Bronchial epithelial cell (primary cell): ENCODE data around the gene GLMP. TPM values are rescaled to one million over a fixed set of nuclear protein-coding genes. Genes with fewer than 3 reads are reported as not detected.

Experiments
- DNase-seq: peaks from one replicate; pipeline ENCODE4 v3.0.0-alpha.2; 2010; ENCODE audit warnings: low read depth
- FAIRE-seq: peaks from 2 replicates; lab custom pipeline; 2011; peaks lifted over from hg19 to GRCh38; lab: Jason Lieb, UNC
- H3K27me3 ChIP-seq: 2 replicates; pipeline ENCODE4 v1.5.1; 2011; ENCODE audit warnings: low read length; ENCODE audit not compliant: control insufficient read depth, insufficient read depth
- H3K36me3 ChIP-seq: 2 replicates; pipeline ENCODE4 v1.5.1; 2011; ENCODE audit warnings: low read length; ENCODE audit not compliant: control insufficient read depth, insufficient read depth
- H3K4me3 ChIP-seq: 2 replicates; pipeline ENCODE4 v1.5.1; 2011; ENCODE audit warnings: mild to moderate bottlenecking, low read depth, low read length, control low read depth
- total RNA-seq: library from RNA; depleted of rRNA; stranded (reverse); fragments of >200 nt; gene quantifications from 2 replicates; pipeline ENCODE4 v1.2.1, GENCODE V29; 2014
- TF ChIP-seq, protein P1 (sequence below): IDR thresholded peaks from 2 replicates; pipeline ENCODE4 v1.5.1; 2011; ENCODE audit warnings: mild to moderate bottlenecking, moderate library complexity, low read length, control low read depth, inconsistent platforms; ENCODE audit not compliant: insufficient read depth, severe bottlenecking

The GLMP gene
- 26.9 and 34.2 TPM in 2 replicates for total RNA-seq

DNA sequence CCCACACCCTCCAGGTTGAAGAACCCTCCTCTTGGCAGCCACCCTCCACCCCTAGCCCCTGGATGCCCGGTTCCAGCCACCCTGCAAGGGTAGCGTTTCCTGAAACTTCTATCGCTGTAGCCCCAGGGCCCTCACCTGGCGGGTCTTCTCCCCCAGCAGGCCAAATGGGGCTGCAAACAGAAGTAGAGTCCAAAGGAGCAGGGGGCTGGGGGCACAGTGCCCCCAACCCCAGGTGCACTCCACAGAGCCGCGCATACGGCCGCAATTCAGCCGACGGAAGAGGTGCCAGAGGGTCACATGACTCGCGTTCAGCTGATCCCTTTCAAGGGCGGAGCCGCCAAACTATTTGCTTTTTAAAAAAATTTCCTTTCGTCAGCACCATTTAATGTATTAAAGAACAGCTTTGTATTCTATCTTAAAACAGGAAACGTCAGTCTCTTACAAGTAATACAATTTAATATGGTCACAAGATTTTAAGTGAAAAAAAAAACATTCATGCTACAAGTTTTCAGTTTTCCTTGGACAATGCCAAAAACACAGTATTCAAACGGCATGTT is at the start of gene GLMP:
Gene GLMP (minus strand): TSS at position 289 of the 557 bp plus-strand sequence. CDS start 34 bp downstream, at position 255.
- TF ChIP-seq, protein P1, sequence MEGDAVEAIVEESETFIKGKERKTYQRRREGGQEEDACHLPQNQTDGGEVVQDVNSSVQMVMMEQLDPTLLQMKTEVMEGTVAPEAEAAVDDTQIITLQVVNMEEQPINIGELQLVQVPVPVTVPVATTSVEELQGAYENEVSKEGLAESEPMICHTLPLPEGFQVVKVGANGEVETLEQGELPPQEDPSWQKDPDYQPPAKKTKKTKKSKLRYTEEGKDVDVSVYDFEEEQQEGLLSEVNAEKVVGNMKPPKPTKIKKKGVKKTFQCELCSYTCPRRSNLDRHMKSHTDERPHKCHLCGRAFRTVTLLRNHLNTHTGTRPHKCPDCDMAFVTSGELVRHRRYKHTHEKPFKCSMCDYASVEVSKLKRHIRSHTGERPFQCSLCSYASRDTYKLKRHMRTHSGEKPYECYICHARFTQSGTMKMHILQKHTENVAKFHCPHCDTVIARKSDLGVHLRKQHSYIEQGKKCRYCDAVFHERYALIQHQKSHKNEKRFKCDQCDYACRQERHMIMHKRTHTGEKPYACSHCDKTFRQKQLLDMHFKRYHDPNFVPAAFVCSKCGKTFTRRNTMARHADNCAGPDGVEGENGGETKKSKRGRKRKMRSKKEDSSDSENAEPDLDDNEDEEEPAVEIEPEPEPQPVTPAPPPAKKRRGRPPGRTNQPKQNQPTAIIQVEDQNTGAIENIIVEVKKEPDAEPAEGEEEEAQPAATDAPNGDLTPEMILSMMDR, result no peak
- DNase-seq (peak; percentile 48), FAIRE-seq (no peak)
- peak within 1 kb of the TSS; percentile 55 for H3K4me3 ChIP-seq
- H3K36me3 ChIP-seq, result peaks cover 4% of the 10 kb centered on the region
- no peaks in the 10 kb centered on the region for H3K27me3 ChIP-seq

- no peaks in the 10 kb centered on the region for H3K36me3 ChIP-seq
- TF ChIP-seq, protein P1, result no peak
- no peak overlapping the region for H3K4me3 ChIP-seq
- FAIRE-seq, result no peak
- H3K27me3 ChIP-seq, result no peaks in the 10 kb centered on the region
- DNase-seq, result no peak
Observed at GRCh38 chr1:156344409-156344808, 48.9 kb upstream of the GLMP start.

DNA sequence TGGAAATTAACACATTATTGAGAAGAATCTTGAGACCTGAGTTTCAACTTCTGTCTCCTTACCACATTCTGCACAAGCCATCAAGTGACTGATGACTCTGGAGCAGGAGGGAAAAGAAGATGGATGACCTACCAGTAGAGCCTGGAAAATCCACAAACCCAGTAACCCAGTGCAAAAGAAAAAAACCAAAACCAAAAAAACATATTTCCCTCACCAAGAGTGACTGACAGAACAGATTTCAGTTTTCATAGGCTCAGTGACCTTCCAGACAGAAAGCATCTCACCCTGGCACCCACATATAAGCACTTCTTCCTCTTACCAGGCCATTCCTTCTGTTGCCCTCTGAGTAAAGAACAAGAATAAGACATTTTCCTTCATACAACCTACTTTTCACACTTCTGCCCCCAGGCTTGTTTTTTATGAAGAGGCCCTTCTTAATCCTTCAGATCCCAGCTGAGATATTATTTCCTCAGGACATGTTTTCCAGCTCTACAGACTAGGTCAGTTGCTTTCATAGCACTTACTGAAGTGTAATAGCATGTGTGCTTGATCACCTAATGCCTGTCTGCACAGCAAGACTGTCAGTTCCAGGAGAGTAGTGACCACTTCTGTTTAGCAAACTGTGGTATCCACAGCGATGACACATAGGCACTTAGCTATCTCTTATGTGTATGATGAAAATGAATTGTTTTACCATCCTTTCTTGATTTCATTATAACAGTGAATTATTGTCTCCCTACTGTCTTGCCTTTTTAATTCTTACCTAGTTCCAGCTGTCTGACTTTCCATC is 46.9 kb upstream of the GLMP start:
- DNase-seq (peak; percentile 11), FAIRE-seq (no peak)
- TF ChIP-seq, protein P1, result no peak
- Histone ChIP-seq H3K4me3 (no peak overlapping the region), H3K27me3 (no peaks in the 10 kb centered on the region), H3K36me3 (no peaks in the 10 kb centered on the region)

DNA sequence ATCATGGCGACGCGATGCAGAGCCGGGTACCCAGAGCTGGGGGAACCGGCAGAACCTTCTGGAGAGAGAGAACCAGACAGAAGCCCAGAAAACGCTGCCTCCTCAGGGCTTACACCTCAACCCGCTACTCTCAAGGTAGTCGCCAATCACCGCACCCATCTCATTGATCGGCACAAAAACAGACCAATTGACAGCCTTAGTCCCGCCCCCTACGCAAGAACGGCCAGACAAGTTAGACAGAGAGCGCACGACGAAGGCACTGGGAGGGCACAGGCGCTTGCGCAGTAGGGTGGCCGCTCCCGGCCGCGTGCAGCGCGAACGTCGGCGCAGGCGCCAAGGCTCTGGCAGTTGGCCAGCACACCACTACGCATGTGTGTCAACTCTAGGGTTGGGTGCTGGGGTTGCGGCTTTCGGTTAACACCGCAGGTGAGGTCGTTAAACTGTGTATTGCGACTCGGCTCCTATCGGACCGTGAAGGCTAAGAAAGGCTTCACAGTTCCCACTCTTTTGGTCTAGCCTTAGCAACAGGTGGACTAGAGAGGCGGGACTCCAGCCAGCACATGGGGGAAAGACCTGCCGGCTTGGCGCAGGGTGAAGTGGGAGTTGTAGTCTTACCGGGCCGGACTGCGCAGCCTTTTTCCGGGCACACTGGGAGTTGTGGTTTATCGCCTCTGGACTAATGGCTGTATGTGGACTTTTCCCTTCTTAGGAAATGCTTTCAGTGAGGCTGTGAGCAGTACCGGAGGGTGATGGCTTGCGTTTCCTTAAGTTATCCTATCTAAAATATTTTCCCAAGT is 42.9 kb upstream of the GLMP start, which contains the start of the genes CCT3 and TSACC:
Gene CCT3 (minus strand): TSS at position 113 of the 797 bp plus-strand sequence. CDS start 108 bp downstream, at position 5.
Gene TSACC (plus strand): TSS at position 347 of the 797 bp plus-strand sequence. CDS start 1,232 bp downstream, outside the sequence.
- TF ChIP-seq, protein P1, result no peak
- DNase-seq (peak; percentile 99), FAIRE-seq (peak; percentile 80)
- H3K36me3 ChIP-seq, result peaks cover 9% of the 10 kb centered on the region
- peak within 1 kb of the TSS; percentile 87 for H3K4me3 ChIP-seq
- no peaks in the 10 kb centered on the region for H3K27me3 ChIP-seq

GRCh38 chr1:156337888-156338179 is 42.4 kb upstream of the GLMP start:
- no peak for DNase-seq
- FAIRE-seq, result no peak

More at GRCh38 chr1:156337888-156338179, 42.4 kb upstream of the GLMP start:
- TF ChIP-seq, protein P1, result no peak
- no peaks in the 10 kb centered on the region for H3K27me3 ChIP-seq
- peaks cover 9% of the 10 kb centered on the region for H3K36me3 ChIP-seq
- H3K4me3 ChIP-seq, result peak overlapping the region; percentile 87
